Endodermal cell (in vitro differentiated cells): ENCODE measurements around the gene ADGRL4. TPM values are rescaled to one million over a fixed set of nuclear protein-coding genes. Genes with fewer than 3 reads are reported as not detected.

Experiments used
- DNase-seq: peaks from one replicate; pipeline ENCODE4 v3.0.0-alpha.2; 2017
- H3K27ac ChIP-seq: 2 replicates; pipeline ENCODE4 v1.5.1; 2013; ENCODE audit warnings: mild to moderate bottlenecking, low read depth, low read length, moderate library complexity
- H3K27me3 ChIP-seq: 2 replicates; pipeline ENCODE4 v1.6.1; 2013; ENCODE audit warnings: mild to moderate bottlenecking, low read length, moderate library complexity; ENCODE audit not compliant: insufficient read depth, control insufficient read depth, poor library complexity, severe bottlenecking
- H3K36me3 ChIP-seq: 2 replicates; pipeline ENCODE4 v1.7.0; 2013; ENCODE audit warnings: mild to moderate bottlenecking, low read length, moderate library complexity; ENCODE audit not compliant: control insufficient read depth, insufficient read depth
- H3K4me1 ChIP-seq: one replicate; pipeline ENCODE4 v1.7.0; 2013; ENCODE audit warnings: low read length; ENCODE audit not compliant: control insufficient read depth, insufficient read depth
- H3K4me3 ChIP-seq: 2 replicates; pipeline ENCODE4 v1.5.1; 2013; ENCODE audit warnings: mild to moderate bottlenecking, low read length, moderate library complexity
- H3K9ac ChIP-seq: 2 replicates; pipeline ENCODE4 v1.6.1; 2013; ENCODE audit warnings: mild to moderate bottlenecking, low read length, moderate library complexity; ENCODE audit not compliant: poor library complexity, severe bottlenecking; ENCODE audit errors: extremely low read depth
- H3K9me3 ChIP-seq: 2 replicates; pipeline ENCODE4 v1.6.1; 2013; ENCODE audit warnings: mild to moderate bottlenecking, low read length, moderate library complexity; ENCODE audit not compliant: control insufficient read depth
- H3K27ac Mint-ChIP-seq: 2 replicates; pipeline ENCODE4 v1.8.0; 2020; ENCODE audit warnings: mixed read lengths
- H3K27me3 Mint-ChIP-seq: 2 replicates; pipeline ENCODE4 v1.8.0; 2021; ENCODE audit warnings: mild to moderate bottlenecking, mixed read lengths; ENCODE audit not compliant: insufficient read depth
- H3K36me3 Mint-ChIP-seq: 2 replicates; pipeline ENCODE4 v1.8.0; 2020; ENCODE audit warnings: low read depth, mixed read lengths
- H3K4me1 Mint-ChIP-seq: 2 replicates; pipeline ENCODE4 v1.8.0; 2020; ENCODE audit warnings: mixed read lengths
- H3K4me3 Mint-ChIP-seq: 2 replicates; pipeline ENCODE4 v1.8.0; 2020; ENCODE audit warnings: mild to moderate bottlenecking, moderate library complexity, mixed read lengths
- H3K9me3 Mint-ChIP-seq: 2 replicates; pipeline ENCODE4 v1.8.0; 2020; ENCODE audit warnings: mild to moderate bottlenecking, mixed read lengths
- WGBS, 2 experiments: methylation state at CpG; one replicate each; pipeline versions ENCODE4 v1.1.5 to v1.1.7; 2013; ENCODE audit warnings: missing lambda C conversion rate in 2 of 2, mixed read lengths in 1 of 2; ENCODE audit not compliant: insufficient coverage in 1 of 2, insufficient read length in 1 of 2; 5-methylcytosine and 5-hydroxymethylcytosine counted together
- total RNA-seq, 2 donors: library from RNA; stranded (reverse); fragmentation: NEBNext Ultra II Directional in 1 of 2; extraction: Animal tissue kit (Norgen Biotek cat#: 25700) in 1 of 2; gene quantifications; 2 replicates in 1 of 2; 3 replicates in 1 of 2; pipeline ENCODE4 v1.2.1, GENCODE V29; 2021
- TF ChIP-seq, protein P1 (sequence below): fragments of 200-600 bp; sonication (generic); conservative IDR thresholded peaks from 2 replicates; pipeline ENCODE4 v1.5.0; 2021; ENCODE audit warnings: antibody characterized with exemption, mild to moderate bottlenecking

Gene ADGRL4
- total RNA-seq, 2 donors from 2014 or later, result 0.44 TPM

DNA sequence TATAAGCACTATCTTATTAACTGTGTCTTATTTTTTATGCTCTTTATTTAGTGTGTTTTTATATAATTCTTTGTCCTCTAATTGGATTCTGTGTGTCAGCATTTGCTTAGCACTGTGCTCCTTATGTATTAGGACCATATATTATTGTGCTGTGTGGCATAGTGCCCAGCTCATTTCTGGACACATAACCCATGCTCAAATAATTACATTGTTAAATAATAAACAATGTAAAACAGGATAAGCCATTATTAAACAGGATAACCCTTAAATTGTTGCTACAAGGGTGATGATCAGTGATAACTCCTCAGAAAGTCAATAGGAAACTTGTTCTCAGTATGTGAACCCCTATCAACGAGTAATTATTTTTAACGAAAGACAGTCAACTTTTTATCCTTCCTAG is 150.4 kb downstream of the ADGRL4 start:
- Mint-ChIP-seq H3K4me3 (no peak overlapping the region), H3K9me3 (peaks cover 9% of the 10 kb centered on the region), H3K27ac (no peak overlapping the region), H3K4me1 (no peaks in the 10 kb centered on the region), H3K36me3 (no peaks in the 10 kb centered on the region), H3K27me3 (no peaks in the 10 kb centered on the region)
- DNase-seq, result no peak
- no peak overlapping the region for H3K4me3 ChIP-seq
- H3K36me3 ChIP-seq, result no peaks in the 10 kb centered on the region
- no peaks in the 10 kb centered on the region for H3K4me1 ChIP-seq
- TF ChIP-seq, protein P1, sequence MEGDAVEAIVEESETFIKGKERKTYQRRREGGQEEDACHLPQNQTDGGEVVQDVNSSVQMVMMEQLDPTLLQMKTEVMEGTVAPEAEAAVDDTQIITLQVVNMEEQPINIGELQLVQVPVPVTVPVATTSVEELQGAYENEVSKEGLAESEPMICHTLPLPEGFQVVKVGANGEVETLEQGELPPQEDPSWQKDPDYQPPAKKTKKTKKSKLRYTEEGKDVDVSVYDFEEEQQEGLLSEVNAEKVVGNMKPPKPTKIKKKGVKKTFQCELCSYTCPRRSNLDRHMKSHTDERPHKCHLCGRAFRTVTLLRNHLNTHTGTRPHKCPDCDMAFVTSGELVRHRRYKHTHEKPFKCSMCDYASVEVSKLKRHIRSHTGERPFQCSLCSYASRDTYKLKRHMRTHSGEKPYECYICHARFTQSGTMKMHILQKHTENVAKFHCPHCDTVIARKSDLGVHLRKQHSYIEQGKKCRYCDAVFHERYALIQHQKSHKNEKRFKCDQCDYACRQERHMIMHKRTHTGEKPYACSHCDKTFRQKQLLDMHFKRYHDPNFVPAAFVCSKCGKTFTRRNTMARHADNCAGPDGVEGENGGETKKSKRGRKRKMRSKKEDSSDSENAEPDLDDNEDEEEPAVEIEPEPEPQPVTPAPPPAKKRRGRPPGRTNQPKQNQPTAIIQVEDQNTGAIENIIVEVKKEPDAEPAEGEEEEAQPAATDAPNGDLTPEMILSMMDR, result no peak
- no peak overlapping the region for H3K27ac ChIP-seq
- WGBS, 2 experiments, result 83 to 100% methylated on average over 2 of the region's 2 CpGs
- H3K9me3 ChIP-seq, result peaks cover 5% of the 10 kb centered on the region
- H3K27me3 ChIP-seq, result no peaks in the 10 kb centered on the region
- H3K9ac ChIP-seq, result no peak overlapping the region

DNA sequence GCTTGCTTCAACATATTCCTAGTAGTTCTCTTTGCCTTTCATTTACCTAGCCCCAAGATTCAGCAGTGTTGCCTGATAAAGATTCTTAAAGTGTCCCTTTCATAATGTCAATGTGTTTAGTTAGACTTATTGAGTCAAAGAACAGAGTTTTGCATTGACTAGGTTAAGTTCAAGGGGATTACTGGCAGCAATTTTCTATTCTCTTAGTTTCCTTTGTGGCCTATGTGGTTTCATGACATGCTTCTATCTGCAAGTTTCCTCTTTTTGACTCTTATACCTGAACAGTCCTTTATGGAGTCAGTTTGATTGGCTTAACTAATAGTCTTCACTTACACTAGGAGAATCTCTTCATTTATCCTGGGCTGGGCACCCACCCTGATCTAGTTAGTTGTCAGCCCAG is 151.3 kb downstream of the ADGRL4 start:
- no peaks in the 10 kb centered on the region for H3K36me3 ChIP-seq
- Mint-ChIP-seq H3K27ac (no peak overlapping the region), H3K9me3 (peaks cover 9% of the 10 kb centered on the region), H3K36me3 (no peaks in the 10 kb centered on the region), H3K4me1 (no peaks in the 10 kb centered on the region), H3K27me3 (no peaks in the 10 kb centered on the region), H3K4me3 (no peak overlapping the region)
- H3K27me3 ChIP-seq, result no peaks in the 10 kb centered on the region
- H3K4me1 ChIP-seq, result no peaks in the 10 kb centered on the region
- H3K9ac ChIP-seq, result no peak overlapping the region
- H3K9me3 ChIP-seq, result peaks cover 5% of the 10 kb centered on the region
- TF ChIP-seq, protein P1, result no peak
- no peak for DNase-seq
- no peak overlapping the region for H3K4me3 ChIP-seq
- no peak overlapping the region for H3K27ac ChIP-seq

DNA sequence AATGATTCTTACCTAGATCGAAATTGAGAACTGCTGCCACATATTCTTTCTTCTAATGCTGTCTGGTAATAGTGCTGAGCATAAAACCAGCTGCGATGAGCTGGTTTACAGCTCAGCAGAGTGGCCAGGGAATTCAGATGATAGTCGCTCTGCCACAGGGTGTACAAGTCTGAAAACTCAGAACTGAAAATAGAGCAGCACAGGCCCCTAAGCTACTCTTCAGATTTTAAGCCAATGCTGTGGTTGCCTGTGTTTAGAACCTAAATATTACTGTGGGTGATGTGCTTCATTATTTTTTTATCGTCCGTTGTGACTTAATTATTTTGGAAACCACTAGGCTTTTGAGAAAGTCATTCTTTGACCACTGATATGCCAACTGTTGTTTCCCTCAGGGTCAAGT is 152.0 kb downstream of the ADGRL4 start:
- H3K9me3 ChIP-seq, result peaks cover 5% of the 10 kb centered on the region
- no peak overlapping the region for H3K27ac Mint-ChIP-seq
- 87 to 90% methylated on average over 2 to 5 of the region's 5 CpGs for whole genome bisulfite sequencing, 2 experiments
- no peaks in the 10 kb centered on the region for H3K4me1 ChIP-seq
- peaks cover 9% of the 10 kb centered on the region for H3K9me3 Mint-ChIP-seq
- H3K27ac ChIP-seq, result no peak overlapping the region
- H3K9ac ChIP-seq, result no peak overlapping the region
- H3K4me3 Mint-ChIP-seq, result no peak overlapping the region
- H3K27me3 ChIP-seq, result no peaks in the 10 kb centered on the region
- no peaks in the 10 kb centered on the region for H3K36me3 ChIP-seq
- TF ChIP-seq, protein P1, result no peak
- no peaks in the 10 kb centered on the region for H3K4me1 Mint-ChIP-seq
- DNase-seq, result no peak
- H3K27me3 Mint-ChIP-seq, result no peaks in the 10 kb centered on the region
- no peak overlapping the region for H3K4me3 ChIP-seq
- no peaks in the 10 kb centered on the region for H3K36me3 Mint-ChIP-seq
